H9 (cell line): ENCODE results near the gene SGSM2. TPM values are rescaled to one million over a fixed set of nuclear protein-coding genes. Genes with fewer than 3 reads are reported as not detected.

Experiments
- DNase-seq: peaks from one replicate; pipeline ENCODE4 v3.0.0-alpha.2; 2017
- H2AFZ ChIP-seq: one replicate; pipeline ENCODE4 v1.6.1; 2013; ENCODE audit warnings: mild to moderate bottlenecking, low read length, control low read depth, moderate library complexity
- H2AK5ac ChIP-seq: 2 replicates; pipeline ENCODE4 v1.6.1; 2013; ENCODE audit warnings: low read length, control low read depth, mixed read lengths; ENCODE audit not compliant: insufficient read length
- H2BK120ac ChIP-seq: one replicate; pipeline ENCODE4 v1.6.1; 2013; ENCODE audit warnings: low read depth, mild to moderate bottlenecking, low read length, control low read depth, inconsistent platforms; ENCODE audit not compliant: poor library complexity, severe bottlenecking
- H2BK12ac ChIP-seq: 2 replicates; pipeline ENCODE4 v1.6.1; 2013; ENCODE audit warnings: low read length, control low read depth, mixed read lengths, low read depth; ENCODE audit not compliant: insufficient read length
- H2BK15ac ChIP-seq: 2 replicates; pipeline ENCODE4 v1.6.1; 2013; ENCODE audit warnings: low read depth, low read length, control low read depth
- H2BK20ac ChIP-seq: one replicate; pipeline ENCODE4 v1.6.1; 2013; ENCODE audit warnings: low read depth, mild to moderate bottlenecking, low read length, control low read depth, inconsistent platforms; ENCODE audit not compliant: poor library complexity, severe bottlenecking
- H2BK5ac ChIP-seq: 2 replicates; pipeline ENCODE4 v1.6.1; 2013; ENCODE audit warnings: low read length, control low read depth, mixed read lengths; ENCODE audit not compliant: insufficient read length
- H3K14ac ChIP-seq: 2 replicates; pipeline ENCODE4 v1.6.1; 2013; ENCODE audit warnings: low read length, control low read depth; ENCODE audit not compliant: insufficient read depth
- H3K18ac ChIP-seq: 2 replicates; pipeline ENCODE4 v1.6.1; 2013; ENCODE audit warnings: low read depth, mild to moderate bottlenecking, mixed read lengths, low read length, control low read depth; ENCODE audit not compliant: insufficient read length
- H3K23ac ChIP-seq: 2 replicates; pipeline ENCODE4 v1.6.1; 2013; ENCODE audit warnings: low read length, control low read depth, mixed read lengths, low read depth; ENCODE audit not compliant: insufficient read length
- H3K23me2 ChIP-seq: 2 replicates; pipeline ENCODE4 v1.6.1; 2013; ENCODE audit warnings: low read depth, mild to moderate bottlenecking, mixed read lengths, low read length, control low read depth; ENCODE audit not compliant: insufficient read length, poor library complexity, severe bottlenecking
- H3K27ac ChIP-seq: 2 replicates; pipeline ENCODE4 v1.5.1; 2013; ENCODE audit warnings: low read length, control low read depth, mixed read lengths, low read depth; ENCODE audit not compliant: insufficient read length
- H3K27me3 ChIP-seq: 2 replicates; pipeline ENCODE4 v1.6.1; 2013; ENCODE audit warnings: low read length, control low read depth, inconsistent platforms; ENCODE audit not compliant: insufficient read depth
- H3K4ac ChIP-seq: 2 replicates; pipeline ENCODE4 v1.6.1; 2013; ENCODE audit warnings: low read depth, mild to moderate bottlenecking, control low read depth, inconsistent platforms, low read length, moderate library complexity
- H3K4me1 ChIP-seq: 2 replicates; pipeline ENCODE4 v1.6.1; 2013; ENCODE audit warnings: low read length, control low read depth, inconsistent platforms; ENCODE audit not compliant: insufficient read depth
- H3K4me2 ChIP-seq: 2 replicates; pipeline ENCODE4 v1.6.1; 2013; ENCODE audit warnings: low read length, control low read depth, mixed read lengths; ENCODE audit not compliant: insufficient read length, insufficient read depth
- H3K56ac ChIP-seq: 2 replicates; pipeline ENCODE4 v1.6.1; 2013; ENCODE audit warnings: low read depth, mild to moderate bottlenecking, mixed read lengths, low read length, control low read depth; ENCODE audit not compliant: insufficient read length
- H3K79me1 ChIP-seq: 2 replicates; pipeline ENCODE4 v1.6.1; 2013; ENCODE audit warnings: low read depth, mild to moderate bottlenecking, moderate library complexity, low read length, control low read depth, inconsistent platforms; ENCODE audit not compliant: insufficient read depth, poor library complexity, severe bottlenecking
- H3K79me2 ChIP-seq: 2 replicates; pipeline ENCODE4 v1.6.1; 2013; ENCODE audit warnings: low read length, control low read depth, inconsistent platforms; ENCODE audit not compliant: insufficient read depth
- H3K9ac ChIP-seq: 2 replicates; pipeline ENCODE4 v1.6.1; 2013; ENCODE audit warnings: low read length, control low read depth, mixed read lengths; ENCODE audit not compliant: insufficient read length; ENCODE audit errors: extremely low read depth
- H3K9me3 ChIP-seq: one replicate; pipeline ENCODE4 v1.6.1; 2013; ENCODE audit warnings: low read depth, low read length, inconsistent platforms; ENCODE audit not compliant: control insufficient read depth
- H3T11ph ChIP-seq: one replicate; pipeline ENCODE4 v1.6.1; 2013; ENCODE audit warnings: mild to moderate bottlenecking, low read length, control low read depth, inconsistent platforms
- H4K20me1 ChIP-seq: one replicate; pipeline ENCODE4 v1.6.1; 2013; ENCODE audit not compliant: control insufficient read depth, insufficient read length, insufficient read depth
- H4K5ac ChIP-seq: 2 replicates; pipeline ENCODE4 v1.6.1; 2013; ENCODE audit warnings: low read depth, mild to moderate bottlenecking, mixed read lengths, low read length, control low read depth; ENCODE audit not compliant: insufficient read length
- H4K8ac ChIP-seq: replicated peaks from 2 replicates; pipeline ENCODE4 v1.6.1; 2013; ENCODE audit warnings: low read length, control low read depth, mixed read lengths, low read depth; ENCODE audit not compliant: insufficient read length
- H4K91ac ChIP-seq: 2 replicates; pipeline ENCODE4 v1.6.1; 2013; ENCODE audit warnings: low read depth, mild to moderate bottlenecking, moderate library complexity, mixed read lengths, low read length, control low read depth; ENCODE audit not compliant: insufficient read length
- H3K27ac Mint-ChIP-seq, 3 experiments: 2 replicates in 2 of 3; 3 replicates in 1 of 3; pipeline ENCODE4 v1.8.0; 2020 to 2021; ENCODE audit warnings: mixed read lengths in 3 of 3, mild to moderate bottlenecking in 1 of 3, moderate library complexity in 1 of 3
- H3K27me3 Mint-ChIP-seq: 2 replicates; pipeline ENCODE4 v1.8.0; 2021; ENCODE audit warnings: low read depth, mild to moderate bottlenecking, moderate library complexity, mixed read lengths
- H3K36me3 Mint-ChIP-seq, 3 experiments: 2 replicates in 2 of 3; 3 replicates in 1 of 3; pipeline ENCODE4 v1.8.0; 2020 to 2021; ENCODE audit warnings: low read depth in 3 of 3, mixed read lengths in 3 of 3; ENCODE audit not compliant: insufficient read depth in 1 of 3
- H3K4me1 Mint-ChIP-seq, 2 experiments: 2 replicates each; pipeline ENCODE4 v1.8.0; 2020; ENCODE audit warnings: mixed read lengths in 2 of 2
- H3K4me3 Mint-ChIP-seq, 2 experiments: 2 replicates in 1 of 2; 3 replicates in 1 of 2; pipeline ENCODE4 v1.8.0; 2020 to 2021; ENCODE audit warnings: mild to moderate bottlenecking in 2 of 2, mixed read lengths in 2 of 2, moderate library complexity in 1 of 2
- H3K9me3 Mint-ChIP-seq, 2 experiments: 2 replicates in 1 of 2; 3 replicates in 1 of 2; pipeline ENCODE4 v1.8.0; 2020; ENCODE audit warnings: mild to moderate bottlenecking in 2 of 2, mixed read lengths in 2 of 2, moderate library complexity in 1 of 2
- CTCF ChIP-seq: fragments of 200-600 bp; sonication (generic); conservative IDR thresholded peaks from 3 replicates; pipeline ENCODE4 v1.8.0; 2021; ENCODE audit warnings: antibody characterized with exemption, mild to moderate bottlenecking
- WGBS: extraction: QIAGEN DNeasy Blood & Tissue Kit; methylation state at CpG from one replicate; pipeline ENCODE4 v1.1.7; 2013; ENCODE audit warnings: missing lambda C conversion rate, low lambda C conversion rate, mixed read lengths; ENCODE audit not compliant: insufficient read length; ENCODE audit errors: extremely low coverage; 5-methylcytosine and 5-hydroxymethylcytosine counted together
- total RNA-seq: library from RNA; stranded (reverse); gene quantifications from 2 replicates; pipeline ENCODE4 v1.2.1, GENCODE V29; 2021

The SGSM2 gene
- total RNA-seq, 1 experiment from 2014 or later = 45.6 TPM

- no peak overlapping the region for H4K5ac ChIP-seq
- H3K27me3 Mint-ChIP-seq = no peaks in the 10 kb centered on the region
- no peaks in the 10 kb centered on the region for H3K23me2 ChIP-seq
- H3K79me1 ChIP-seq = no peaks in the 10 kb centered on the region
- H3K27ac Mint-ChIP-seq = peak overlapping the region; percentile 48 to 91 (median 90); a peak in 4 of 7 replicates
- H2BK15ac ChIP-seq = no peak overlapping the region
- no peak overlapping the region for H3K4ac ChIP-seq
- H4K8ac ChIP-seq = no peak overlapping the region
- H3K23ac ChIP-seq = no peak overlapping the region
- no peaks in the 10 kb centered on the region for H3K9me3 Mint-ChIP-seq
- no peak overlapping the region for H3K9ac ChIP-seq
- no peak overlapping the region for H3T11ph ChIP-seq
- H2BK20ac ChIP-seq = no peak overlapping the region
- peaks cover 0 to 13% (median 4%) of the 10 kb centered on the region in 3 experiments; a peak in 5 of 7 replicates for H3K36me3 Mint-ChIP-seq
- H4K91ac ChIP-seq = no peak overlapping the region
- H3K18ac ChIP-seq = no peak overlapping the region
- DNase-seq = peak; percentile 79
- no peak overlapping the region for H2BK120ac ChIP-seq
- H2AFZ ChIP-seq = no peak overlapping the region
- H3K4me2 ChIP-seq = no peak overlapping the region
- H3K27ac ChIP-seq = no peak overlapping the region
- no peak overlapping the region for H3K56ac ChIP-seq
- no peaks in the 10 kb centered on the region for H3K79me2 ChIP-seq
- H3K27me3 ChIP-seq = no peaks in the 10 kb centered on the region
- TF ChIP-seq CTCF = peak; percentile 53
- no CpG with 5 or more reads among the region's 20 CpGs for WGBS
- H4K20me1 ChIP-seq = no peaks in the 10 kb centered on the region
- no peaks in the 10 kb centered on the region for H3K9me3 ChIP-seq
- no peak overlapping the region for H2AK5ac ChIP-seq
- no peak overlapping the region for H2BK5ac ChIP-seq
- peaks cover 15 to 18% of the 10 kb centered on the region in 2 experiments for H3K4me1 Mint-ChIP-seq
- no peaks in the 10 kb centered on the region for H3K4me1 ChIP-seq
- no peak overlapping the region; the same call in 1 of the 2 replicates for H3K14ac ChIP-seq
- no peak overlapping the region for H2BK12ac ChIP-seq
- H3K4me3 Mint-ChIP-seq = peak overlapping the region in 1 of 2 experiments; percentile 57; a peak in 1 of 5 replicates
Observed at GRCh38 chr17:2369551-2370210, 32.4 kb downstream of the SGSM2 start.
